Duodenal mucosa (tissue), 2 donors: ENCODE data around the gene ARHGEF10L.

Experiments
- H3K27ac ChIP-seq: one replicate; pipeline ENCODE4 v1.7.0; 2013; ENCODE audit warnings: low read depth, low read length
- H3K27me3 ChIP-seq, 2 donors: one replicate each; pipeline ENCODE4 v1.7.0; 2013; ENCODE audit warnings: low read length in 2 of 2, control low read depth in 1 of 2; ENCODE audit not compliant: insufficient read depth in 2 of 2, control insufficient read depth in 1 of 2
- H3K36me3 ChIP-seq, 2 donors: one replicate each; pipeline ENCODE4 v1.7.0; 2013; ENCODE audit warnings: low read length in 2 of 2, control low read depth in 1 of 2; ENCODE audit not compliant: insufficient read depth in 2 of 2, control insufficient read depth in 1 of 2
- H3K4me1 ChIP-seq, 2 donors: one replicate each; pipeline ENCODE4 v1.7.0; 2013; ENCODE audit warnings: low read length in 2 of 2, control low read depth in 1 of 2; ENCODE audit not compliant: insufficient read depth in 2 of 2, control insufficient read depth in 1 of 2
- H3K4me3 ChIP-seq, 2 donors: one replicate each; pipeline ENCODE4 v1.7.0; 2013; ENCODE audit warnings: low read length in 2 of 2, low read depth in 1 of 2
- H3K9ac ChIP-seq, 2 donors: one replicate each; pipeline ENCODE4 v1.7.0; 2013; ENCODE audit warnings: low read length in 2 of 2, low read depth in 1 of 2
- H3K9me3 ChIP-seq, 2 donors: one replicate each; pipeline ENCODE4 v1.7.0; 2013; ENCODE audit warnings: low read length in 2 of 2, control low read depth in 1 of 2; ENCODE audit not compliant: control insufficient read depth in 1 of 2

Gene ARHGEF10L

GRCh38 chr1:17665950-17666720 lies 126.6 kb downstream of the ARHGEF10L start:
- no peaks in the 10 kb centered on the region for H3K9me3 ChIP-seq
- no peaks in the 10 kb centered on the region for H3K27me3 ChIP-seq
- H3K9ac ChIP-seq, result no peak overlapping the region
- H3K27ac ChIP-seq, result no peak overlapping the region
- no peak overlapping the region for H3K4me3 ChIP-seq
- H3K36me3 ChIP-seq, result peaks cover 26 to 81% of the 10 kb centered on the region in 2 donors
- no peaks in the 10 kb centered on the region for H3K4me1 ChIP-seq

GRCh38 chr1:17667641-17668040 lies 128.1 kb downstream of the ARHGEF10L start:
- H3K9ac ChIP-seq, result no peak overlapping the region
- no peaks in the 10 kb centered on the region for H3K9me3 ChIP-seq
- no peak overlapping the region for H3K4me3 ChIP-seq
- H3K36me3 ChIP-seq, result peaks cover 26 to 79% of the 10 kb centered on the region in 2 donors
- H3K4me1 ChIP-seq, result no peaks in the 10 kb centered on the region
- H3K27me3 ChIP-seq, result no peaks in the 10 kb centered on the region
- no peak overlapping the region for H3K27ac ChIP-seq

- H3K27ac ChIP-seq, result no peak overlapping the region
- H3K36me3 ChIP-seq, result peaks cover 26 to 77% of the 10 kb centered on the region in 2 donors
- H3K9ac ChIP-seq, result no peak overlapping the region
- H3K4me3 ChIP-seq, result no peak overlapping the region
- no peaks in the 10 kb centered on the region for H3K9me3 ChIP-seq
- H3K27me3 ChIP-seq, result no peaks in the 10 kb centered on the region
- no peaks in the 10 kb centered on the region for H3K4me1 ChIP-seq
These were observed 128.7 kb downstream of the ARHGEF10L start for GRCh38 chr1:17668195-17668594.

GRCh38 chr1:17668624-17669175 lies 129.2 kb downstream of the ARHGEF10L start:
- Histone ChIP-seq H3K4me3 (no peak overlapping the region), H3K27me3 (no peaks in the 10 kb centered on the region), H3K9ac (no peak overlapping the region), H3K4me1 (no peaks in the 10 kb centered on the region), H3K27ac (no peak overlapping the region), H3K9me3 (no peaks in the 10 kb centered on the region), H3K36me3 (peaks cover 24 to 79% of the 10 kb centered on the region in 2 donors)

- H3K36me3 ChIP-seq, result peaks cover 24 to 79% of the 10 kb centered on the region in 2 donors
- no peak overlapping the region for H3K27ac ChIP-seq
These were observed 129.8 kb downstream of the ARHGEF10L start for GRCh38 chr1:17669305-17669704.

GRCh38 chr1:17669866-17670451 lies 130.5 kb downstream of the ARHGEF10L start:
- H3K9ac ChIP-seq, result no peak overlapping the region
- H3K4me1 ChIP-seq, result no peaks in the 10 kb centered on the region
- H3K4me3 ChIP-seq, result no peak overlapping the region
- no peak overlapping the region for H3K27ac ChIP-seq
- H3K27me3 ChIP-seq, result no peaks in the 10 kb centered on the region
- H3K9me3 ChIP-seq, result no peaks in the 10 kb centered on the region
- peaks cover 20 to 78% of the 10 kb centered on the region in 2 donors for H3K36me3 ChIP-seq

More at GRCh38 chr1:17669305-17669704, 129.8 kb downstream of the ARHGEF10L start:
- Histone ChIP-seq H3K9me3 (no peaks in the 10 kb centered on the region), H3K4me1 (no peaks in the 10 kb centered on the region), H3K9ac (no peak overlapping the region), H3K4me3 (no peak overlapping the region), H3K27me3 (no peaks in the 10 kb centered on the region)

- Histone ChIP-seq H3K9me3 (no peaks in the 10 kb centered on the region), H3K27me3 (no peaks in the 10 kb centered on the region), H3K9ac (no peak overlapping the region), H3K27ac (no peak overlapping the region), H3K36me3 (peaks cover 17 to 78% of the 10 kb centered on the region in 2 donors), H3K4me3 (no peak overlapping the region), H3K4me1 (no peaks in the 10 kb centered on the region)
These were observed 131.3 kb downstream of the ARHGEF10L start for GRCh38 chr1:17670587-17671313.

- H3K36me3 ChIP-seq, result peaks cover 14 to 78% of the 10 kb centered on the region in 2 donors
These were observed 131.8 kb downstream of the ARHGEF10L start for GRCh38 chr1:17671314-17671705.

GRCh38 chr1:17671741-17672140 lies 132.2 kb downstream of the ARHGEF10L start:
- Histone ChIP-seq H3K4me3 (no peak overlapping the region), H3K36me3 (peaks cover 13 to 82% of the 10 kb centered on the region in 2 donors), H3K9ac (no peak overlapping the region), H3K4me1 (no peaks in the 10 kb centered on the region), H3K27me3 (no peaks in the 10 kb centered on the region), H3K27ac (no peak overlapping the region), H3K9me3 (no peaks in the 10 kb centered on the region)

More at GRCh38 chr1:17671314-17671705, 131.8 kb downstream of the ARHGEF10L start:
- Histone ChIP-seq H3K9me3 (no peaks in the 10 kb centered on the region), H3K27me3 (no peaks in the 10 kb centered on the region), H3K9ac (no peak overlapping the region), H3K4me3 (no peak overlapping the region), H3K4me1 (no peaks in the 10 kb centered on the region), H3K27ac (no peak overlapping the region)

GRCh38 chr1:17672226-17672625 lies 132.7 kb downstream of the ARHGEF10L start:
- H3K4me1 ChIP-seq, result no peaks in the 10 kb centered on the region
- peaks cover 13 to 81% of the 10 kb centered on the region in 2 donors for H3K36me3 ChIP-seq

More at GRCh38 chr1:17672226-17672625, 132.7 kb downstream of the ARHGEF10L start:
- Histone ChIP-seq H3K9me3 (no peaks in the 10 kb centered on the region), H3K4me3 (no peak overlapping the region), H3K27ac (no peak overlapping the region), H3K27me3 (no peaks in the 10 kb centered on the region), H3K9ac (no peak overlapping the region)
